Measurements from ENCODE around the gene ZCCHC17.

Gene ZCCHC17

DNA sequence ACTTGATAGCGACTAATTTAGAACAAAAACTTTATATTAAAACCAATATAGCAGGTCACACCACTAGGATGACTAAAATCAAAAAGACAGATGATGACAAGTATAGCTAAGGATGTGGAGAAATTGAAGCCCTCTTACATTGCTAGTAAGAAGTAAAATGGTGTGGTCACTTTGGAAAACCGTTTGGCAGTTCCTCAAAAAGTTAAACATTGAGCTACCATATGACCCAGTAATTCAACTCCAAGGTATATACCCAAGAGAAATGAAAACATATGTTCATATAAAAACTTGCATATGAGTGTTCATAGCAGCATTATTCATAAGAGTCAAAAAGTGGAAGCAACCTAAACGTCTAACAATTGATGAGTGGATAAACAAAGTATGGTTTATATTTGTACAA lies 103.1 kb downstream of the ZCCHC17 start:
- Histone ChIP-seq H4K8ac (ENCODE audit: low read length) (no peak overlapping the region), H4K91ac (ENCODE audit: low read length) (no peak overlapping the region), H3K9ac (ENCODE audit: low read length) (no peak overlapping the region), H2BK15ac (ENCODE audit: low read depth, poor library complexity, severe bottlenecking) (no peak overlapping the region), H3K27ac (ENCODE audit: low read length, poor library complexity, severe bottlenecking) (no peak overlapping the region), H3K18ac (ENCODE audit: low read depth in 1 of 2, low read length in 2 of 2) (no peak overlapping the region), H2AFZ (ENCODE audit: low read depth, low read length) (no peak overlapping the region), H3K36me3 (ENCODE audit: control insufficient read depth in 1 of 2, insufficient read depth in 2 of 2, low read depth in 1 of 2, low read length in 2 of 2) (no peaks in the 10 kb centered on the region), H2AK5ac (ENCODE audit: low read length, severe bottlenecking) (no peak overlapping the region), H2BK5ac (ENCODE audit: low read depth, low read length, poor library complexity, severe bottlenecking) (no peak overlapping the region), H2BK12ac (ENCODE audit: low read length in 2 of 2) (no peak overlapping the region), H3K27me3 (ENCODE audit: control insufficient read depth in 1 of 2, insufficient read depth in 1 of 2, low read length in 2 of 2) (no peaks in the 10 kb centered on the region), H3K4me3 (ENCODE audit: insufficient read depth in 1 of 2, low read depth in 1 of 2, low read length in 2 of 2) (no peak overlapping the region), H2BK120ac (ENCODE audit: low read depth, low read length) (no peak overlapping the region), H3K4ac (ENCODE audit: low read depth in 1 of 2, low read length in 2 of 2) (no peak overlapping the region), H3K23ac (ENCODE audit: low read length in 2 of 2) (no peak overlapping the region), H3K4me1 (ENCODE audit: control insufficient read depth, insufficient read depth, low read depth, low read length) (peaks cover under 1% of the 10 kb centered on the region), H3K14ac (ENCODE audit: low read length in 2 of 2) (no peak overlapping the region), H3K79me1 (replicated peaks; ENCODE audit: low read length, poor library complexity, severe bottlenecking) (no peaks in the 10 kb centered on the region), H3K4me2 (ENCODE audit: low read length, poor library complexity, severe bottlenecking) (no peak overlapping the region), H3K9me3 (ENCODE audit: control insufficient read depth, low read length) (no peaks in the 10 kb centered on the region)
- DNase-seq, result no peak
- WGBS, result 68% methylated on average over 1 of the region's 3 CpGs

DNA sequence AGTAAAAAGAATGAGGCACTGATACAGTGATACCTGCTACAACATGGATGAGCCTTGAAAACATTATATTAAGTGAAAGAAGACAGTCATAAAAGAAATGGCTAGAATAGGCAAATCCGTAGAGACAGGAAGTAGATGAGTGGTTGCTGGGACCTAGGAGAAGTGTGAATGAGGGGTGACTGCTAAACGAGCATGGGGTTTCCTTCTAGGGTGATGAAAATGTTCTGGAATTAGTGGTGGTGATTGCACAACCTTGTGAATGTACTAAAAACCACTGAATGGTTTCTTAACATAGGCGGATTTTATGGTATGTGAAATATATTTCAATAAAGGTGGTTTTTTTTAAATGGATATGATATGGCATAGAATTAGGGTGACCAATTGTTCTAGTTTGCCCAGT lies 103.6 kb downstream of the ZCCHC17 start:
- no peak overlapping the region for H3K18ac ChIP-seq (ENCODE audit: low read depth in 1 of 2, low read length in 2 of 2)
- H2BK12ac ChIP-seq (ENCODE audit: low read length in 2 of 2), result no peak overlapping the region
- no peaks in the 10 kb centered on the region for H3K36me3 ChIP-seq (ENCODE audit: control insufficient read depth in 1 of 2, insufficient read depth in 2 of 2, low read depth in 1 of 2, low read length in 2 of 2)
- H3K27ac ChIP-seq (ENCODE audit: low read length, poor library complexity, severe bottlenecking), result no peak overlapping the region
- no peak overlapping the region for H2AFZ ChIP-seq (ENCODE audit: low read depth, low read length)
- 48% methylated on average over 3 of the region's 3 CpGs for WGBS
- H3K4ac ChIP-seq (ENCODE audit: low read depth in 1 of 2, low read length in 2 of 2), result no peak overlapping the region
- H3K4me2 ChIP-seq (ENCODE audit: low read length, poor library complexity, severe bottlenecking), result no peak overlapping the region
- H3K14ac ChIP-seq (ENCODE audit: low read length in 2 of 2), result no peak overlapping the region
- no peak overlapping the region for H3K9ac ChIP-seq (ENCODE audit: low read length)
- no peak overlapping the region for H3K23ac ChIP-seq (ENCODE audit: low read length in 2 of 2)
- no peaks in the 10 kb centered on the region for H3K4me1 ChIP-seq (ENCODE audit: control insufficient read depth, insufficient read depth, low read depth, low read length)
- H3K4me3 ChIP-seq (ENCODE audit: insufficient read depth in 1 of 2, low read depth in 1 of 2, low read length in 2 of 2), result no peak overlapping the region
- no peaks in the 10 kb centered on the region for H3K9me3 ChIP-seq (ENCODE audit: control insufficient read depth, low read length)
- no peak overlapping the region for H4K91ac ChIP-seq (ENCODE audit: low read length)
- no peak overlapping the region for H2BK15ac ChIP-seq (ENCODE audit: low read depth, poor library complexity, severe bottlenecking)
- no peak overlapping the region for H2BK5ac ChIP-seq (ENCODE audit: low read depth, low read length, poor library complexity, severe bottlenecking)
- no peak overlapping the region for H2AK5ac ChIP-seq (ENCODE audit: low read length, severe bottlenecking)
- no peak overlapping the region for H4K8ac ChIP-seq (ENCODE audit: low read length)
- no peak overlapping the region for H2BK120ac ChIP-seq (ENCODE audit: low read depth, low read length)
- DNase-seq, result no peak
- H3K27me3 ChIP-seq (ENCODE audit: control insufficient read depth in 1 of 2, insufficient read depth in 1 of 2, low read length in 2 of 2), result no peaks in the 10 kb centered on the region
- H3K79me1 ChIP-seq (replicated peaks; ENCODE audit: low read length, poor library complexity, severe bottlenecking), result no peaks in the 10 kb centered on the region

DNA sequence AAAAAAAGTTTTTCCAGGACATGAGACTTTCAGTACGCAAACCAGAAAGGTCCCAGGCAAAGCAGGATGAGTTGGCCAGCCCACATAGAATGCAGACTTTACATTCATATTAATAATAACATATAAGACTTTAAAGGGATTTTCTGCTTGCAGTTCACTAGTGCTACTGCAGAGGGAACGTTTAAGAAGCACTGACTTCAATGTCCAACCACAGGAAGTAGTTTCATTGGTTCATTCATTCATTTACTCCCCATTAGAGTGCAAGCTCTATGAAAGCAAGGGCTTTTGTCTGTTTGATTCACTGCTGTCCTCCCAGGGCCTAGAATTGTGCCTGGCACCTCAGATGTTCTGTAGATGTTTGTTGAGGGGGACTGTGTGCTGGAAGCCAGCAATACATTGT lies 104.4 kb downstream of the ZCCHC17 start:
- Histone ChIP-seq H2AFZ (ENCODE audit: low read depth, low read length) (no peak overlapping the region), H2BK12ac (ENCODE audit: low read length in 2 of 2) (no peak overlapping the region), H4K91ac (ENCODE audit: low read length) (no peak overlapping the region), H3K9ac (ENCODE audit: low read length) (no peak overlapping the region), H3K14ac (ENCODE audit: low read length in 2 of 2) (no peak overlapping the region), H2BK15ac (ENCODE audit: low read depth, poor library complexity, severe bottlenecking) (no peak overlapping the region), H3K79me1 (replicated peaks; ENCODE audit: low read length, poor library complexity, severe bottlenecking) (no peaks in the 10 kb centered on the region), H4K8ac (ENCODE audit: low read length) (no peak overlapping the region), H3K27me3 (ENCODE audit: control insufficient read depth in 1 of 2, insufficient read depth in 1 of 2, low read length in 2 of 2) (no peaks in the 10 kb centered on the region), H3K4me1 (ENCODE audit: control insufficient read depth, insufficient read depth, low read depth, low read length) (peaks cover 2% of the 10 kb centered on the region), H3K4me2 (ENCODE audit: low read length, poor library complexity, severe bottlenecking) (no peak overlapping the region), H3K18ac (ENCODE audit: low read depth in 1 of 2, low read length in 2 of 2) (no peak overlapping the region), H3K4me3 (ENCODE audit: insufficient read depth in 1 of 2, low read depth in 1 of 2, low read length in 2 of 2) (no peak overlapping the region), H3K23ac (ENCODE audit: low read length in 2 of 2) (no peak overlapping the region), H3K4ac (ENCODE audit: low read depth in 1 of 2, low read length in 2 of 2) (no peak overlapping the region), H3K27ac (ENCODE audit: low read length, poor library complexity, severe bottlenecking) (no peak overlapping the region), H3K9me3 (ENCODE audit: control insufficient read depth, low read length) (no peaks in the 10 kb centered on the region), H2BK5ac (ENCODE audit: low read depth, low read length, poor library complexity, severe bottlenecking) (no peak overlapping the region), H3K36me3 (ENCODE audit: control insufficient read depth in 1 of 2, insufficient read depth in 2 of 2, low read depth in 1 of 2, low read length in 2 of 2) (no peaks in the 10 kb centered on the region), H2AK5ac (ENCODE audit: low read length, severe bottlenecking) (no peak overlapping the region), H2BK120ac (ENCODE audit: low read depth, low read length) (no peak overlapping the region)
- WGBS, result 55% methylated on average over 1 of the region's 2 CpGs
- no peak for DNase-seq

DNA sequence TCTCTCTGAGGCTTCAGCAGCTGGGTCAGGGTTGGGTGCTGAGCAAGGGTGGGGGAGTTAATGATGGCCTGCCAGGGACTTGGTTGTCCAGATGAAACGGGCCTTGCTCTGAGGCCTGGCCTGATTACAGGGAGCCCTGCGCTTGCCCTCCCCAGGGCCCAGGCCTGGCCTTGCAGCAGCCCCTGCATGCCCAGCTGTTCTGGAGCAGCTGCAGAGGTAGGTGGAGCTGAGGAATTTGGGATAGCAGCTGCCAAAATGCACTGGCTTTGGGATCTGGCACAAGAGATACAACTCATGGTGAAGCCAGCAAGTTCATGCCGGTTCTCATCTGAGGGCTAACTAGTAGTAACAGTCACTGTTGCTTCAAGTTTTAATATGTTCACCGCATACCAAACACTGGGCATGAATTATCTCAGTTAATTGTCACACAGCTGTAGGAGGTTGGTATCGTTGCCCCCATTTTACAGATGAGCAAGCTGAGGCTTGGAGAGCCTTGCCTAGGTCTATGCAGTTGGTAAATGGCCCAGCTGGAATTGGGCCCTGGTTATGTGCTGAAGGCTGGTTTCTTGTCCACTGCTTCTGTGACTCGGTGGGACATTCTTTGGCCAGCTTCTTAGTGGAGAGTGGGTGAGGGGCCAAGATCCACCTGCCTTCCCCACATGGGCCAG lies 108.9 kb downstream of the ZCCHC17 start:
- Histone ChIP-seq H2BK15ac (ENCODE audit: low read depth, poor library complexity, severe bottlenecking) (no peak overlapping the region), H3K9me3 (ENCODE audit: control insufficient read depth, low read length) (no peaks in the 10 kb centered on the region), H3K4me2 (ENCODE audit: low read length, poor library complexity, severe bottlenecking) (no peak overlapping the region), H4K91ac (ENCODE audit: low read length) (no peak overlapping the region), H2BK120ac (ENCODE audit: low read depth, low read length) (no peak overlapping the region), H3K9ac (ENCODE audit: low read length) (no peak overlapping the region), H2BK12ac (ENCODE audit: low read length in 2 of 2) (no peak overlapping the region), H4K8ac (ENCODE audit: low read length) (no peak overlapping the region), H3K79me1 (replicated peaks; ENCODE audit: low read length, poor library complexity, severe bottlenecking) (no peaks in the 10 kb centered on the region), H2AK5ac (ENCODE audit: low read length, severe bottlenecking) (no peak overlapping the region), H3K27me3 (ENCODE audit: control insufficient read depth in 1 of 2, insufficient read depth in 1 of 2, low read length in 2 of 2) (peaks cover 3 to 4% of the 10 kb centered on the region in 2 experiments), H3K18ac (ENCODE audit: low read depth in 1 of 2, low read length in 2 of 2) (no peak overlapping the region), H3K14ac (ENCODE audit: low read length in 2 of 2) (peak overlapping the region in 1 of 2 experiments; percentile 71), H3K23ac (ENCODE audit: low read length in 2 of 2) (no peak overlapping the region), H2BK5ac (ENCODE audit: low read depth, low read length, poor library complexity, severe bottlenecking) (no peak overlapping the region), H3K27ac (ENCODE audit: low read length, poor library complexity, severe bottlenecking) (no peak overlapping the region), H2AFZ (ENCODE audit: low read depth, low read length) (no peak overlapping the region), H3K4me1 (ENCODE audit: control insufficient read depth, insufficient read depth, low read depth, low read length) (peaks cover 4% of the 10 kb centered on the region), H3K4ac (ENCODE audit: low read depth in 1 of 2, low read length in 2 of 2) (no peak overlapping the region), H3K4me3 (ENCODE audit: insufficient read depth in 1 of 2, low read depth in 1 of 2, low read length in 2 of 2) (no peak overlapping the region), H3K36me3 (ENCODE audit: control insufficient read depth in 1 of 2, insufficient read depth in 2 of 2, low read depth in 1 of 2, low read length in 2 of 2) (no peaks in the 10 kb centered on the region)
- 96% methylated on average over 6 of the region's 6 CpGs for WGBS
- no peak for DNase-seq

All from mesenchymal stem cell (in vitro differentiated cells and primary cell).